Neural cell (in vitro differentiated cells): ENCODE measurements around the gene PPEF2. TPM values are rescaled to one million over a fixed set of nuclear protein-coding genes. Genes with fewer than 3 reads are reported as not detected.

Source experiments
- H2AFZ ChIP-seq: fragments of 200-600, 300-800 bp; sonication (generic), shearing (Covaris generic); 2 replicates; pipeline ENCODE4 v1.6.0; 2014; ENCODE audit warnings: low read depth, mild to moderate bottlenecking, antibody characterized with exemption, low read length, moderate library complexity
- H3F3A ChIP-seq: fragments of 200-600 bp; shearing (Covaris generic); 2 replicates; pipeline ENCODE4 v1.6.1; 2016; ENCODE audit warnings: mild to moderate bottlenecking, moderate library complexity, mixed read lengths, antibody characterized with exemption, low read length; ENCODE audit not compliant: insufficient read depth, poor library complexity, severe bottlenecking
- H3K27ac ChIP-seq: fragments of 200-600, 300-800 bp; sonication (generic), shearing (Covaris generic); 2 replicates; pipeline ENCODE4 v1.5.1; 2014; ENCODE audit warnings: mild to moderate bottlenecking, low read length, moderate library complexity
- H3K27me3 ChIP-seq: fragments of 300-800, 200-600 bp; sonication (generic), shearing (Covaris generic); 2 replicates; pipeline ENCODE4 v1.6.0; 2014; ENCODE audit warnings: mild to moderate bottlenecking, low read depth, low read length, moderate library complexity; ENCODE audit not compliant: insufficient read depth
- H3K36me3 ChIP-seq: fragments of 300-800, 200-600 bp; sonication (generic), shearing (Covaris generic); 2 replicates; pipeline ENCODE4 v1.5.1; 2014; ENCODE audit warnings: mild to moderate bottlenecking, antibody characterized with exemption, low read length, moderate library complexity; ENCODE audit not compliant: insufficient read depth
- H3K4me2 ChIP-seq: fragments of 300-800, 200-600 bp; sonication (generic), shearing (Covaris generic); 2 replicates; pipeline ENCODE4 v1.6.0; 2014; ENCODE audit warnings: mild to moderate bottlenecking, low read length
- H3K4me3 ChIP-seq: fragments of 300-800, 200-600 bp; sonication (generic), shearing (Covaris generic); 2 replicates; pipeline ENCODE4 v1.5.1; 2014; ENCODE audit warnings: mild to moderate bottlenecking, low read length, moderate library complexity
- H3K79me2 ChIP-seq: fragments of 200-600 bp; shearing (Covaris generic); replicated peaks from 2 replicates; pipeline ENCODE4 v1.6.0; 2014; ENCODE audit warnings: mild to moderate bottlenecking, low read length, moderate library complexity; ENCODE audit not compliant: insufficient read depth
- H3K9ac ChIP-seq: fragments of 300-800, 200-600 bp; sonication (generic), shearing (Covaris generic); 2 replicates; pipeline ENCODE4 v1.6.1; 2016; ENCODE audit warnings: mild to moderate bottlenecking, low read length, mixed read lengths
- H3K9me2 ChIP-seq: fragments of 200-600 bp; shearing (Covaris generic); 2 replicates; pipeline ENCODE4 v1.6.1; 2016; ENCODE audit warnings: mild to moderate bottlenecking, low read length, mixed read lengths; ENCODE audit not compliant: insufficient read depth
- H3K9me3 ChIP-seq: fragments of 200-600, 300-800 bp; sonication (generic), shearing (Covaris generic); 2 replicates; pipeline ENCODE4 v1.6.1; 2016; ENCODE audit warnings: mild to moderate bottlenecking, mixed run types, low read length, moderate library complexity, mixed read lengths
- H4K20me1 ChIP-seq: fragments of 200-600 bp; shearing (Covaris generic); 2 replicates; pipeline ENCODE4 v1.6.1; 2016; ENCODE audit warnings: mild to moderate bottlenecking, mixed run types; ENCODE audit not compliant: insufficient read depth
- EP300 ChIP-seq: fragments of 450-650 bp; conservative IDR thresholded peaks from 2 replicates; pipeline ENCODE4 v1.6.1; 2014; ENCODE audit warnings: antibody characterized with exemption, mild to moderate bottlenecking, moderate library complexity; ENCODE audit not compliant: poor library complexity, severe bottlenecking
- EZH2 ChIP-seq: fragments of 200-600, 300-800 bp; shearing (Covaris generic), sonication (generic); IDR thresholded peaks from 2 replicates; pipeline ENCODE4 v1.6.1; 2014; ENCODE audit warnings: antibody characterized with exemption, low read length, borderline replicate concordance, mild to moderate bottlenecking; ENCODE audit not compliant: insufficient read depth, poor library complexity, severe bottlenecking
- MXI1 ChIP-seq: fragments of 450-650 bp; conservative IDR thresholded peaks from 2 replicates; pipeline ENCODE4 v1.6.1; 2014; ENCODE audit warnings: antibody characterized with exemption, mild to moderate bottlenecking; ENCODE audit not compliant: poor library complexity, severe bottlenecking
- POLR2AphosphoS5 ChIP-seq: IDR thresholded peaks from 2 replicates; pipeline ENCODE4 v1.6.1; 2012
- RAD21 ChIP-seq: fragments of 450-650 bp; conservative IDR thresholded peaks from 2 replicates; pipeline ENCODE4 v1.6.1; 2014; ENCODE audit warnings: antibody characterized with exemption, mild to moderate bottlenecking, moderate library complexity
- SMC3 ChIP-seq: fragments of 450-650 bp; conservative IDR thresholded peaks from 2 replicates; pipeline ENCODE4 v1.6.1; 2014; ENCODE audit warnings: antibody characterized with exemption, mild to moderate bottlenecking, moderate library complexity; ENCODE audit not compliant: poor library complexity
- TAF1 ChIP-seq: IDR thresholded peaks from 2 replicates; pipeline ENCODE4 v1.6.1; 2012; ENCODE audit warnings: low read depth
- polyA plus RNA-seq: library from polyadenylated mRNA; depleted of rRNA; stranded (reverse); fragments of >200 nt; gene quantifications from 2 replicates; pipeline ENCODE4 v1.2.3, GENCODE V29; 2014
- TF ChIP-seq, protein P1 (sequence below): IDR thresholded peaks from 2 replicates; pipeline ENCODE4 v1.6.1; 2012; ENCODE audit warnings: borderline replicate concordance
- TF ChIP-seq, protein P2 (sequence below): fragments of 450-650 bp; IDR thresholded peaks from 2 replicates; pipeline ENCODE4 v1.5.1; 2014; ENCODE audit warnings: antibody characterized with exemption, mild to moderate bottlenecking, moderate library complexity; ENCODE audit not compliant: poor library complexity, severe bottlenecking

Gene PPEF2
- polyA plus RNA-seq, 1 donor from 2014 or later: 0.28 TPM

DNA sequence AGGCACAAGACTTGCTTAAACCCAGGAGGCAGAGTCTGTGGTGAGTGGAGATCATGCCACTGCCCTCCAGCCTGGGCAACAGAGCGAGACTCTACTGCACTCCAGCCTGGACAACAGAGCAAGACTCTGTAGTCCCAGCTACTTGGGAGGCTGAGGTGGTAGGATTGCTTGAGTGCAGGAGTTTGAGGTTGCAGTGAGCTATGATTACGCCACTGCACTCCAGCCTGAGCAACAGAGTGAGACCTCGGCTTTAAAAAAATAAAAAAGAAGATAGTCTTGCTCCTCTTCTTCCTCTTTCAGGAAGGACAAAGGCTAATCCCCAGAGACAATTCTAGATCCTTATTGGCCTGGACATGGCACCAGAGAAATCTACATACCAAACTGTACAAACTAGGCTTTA, 5.7 kb upstream of the PPEF2 start:
- no peak overlapping the region for H2AFZ ChIP-seq
- no peaks in the 10 kb centered on the region for H3K79me2 ChIP-seq
- H3K9ac ChIP-seq: no peak overlapping the region
- no peaks in the 10 kb centered on the region for H4K20me1 ChIP-seq
- no peaks in the 10 kb centered on the region for H3K36me3 ChIP-seq
- no peak overlapping the region for H3K27ac ChIP-seq
- H3K4me3 ChIP-seq: no peak overlapping the region
- H3K27me3 ChIP-seq: no peaks in the 10 kb centered on the region
- H3K9me2 ChIP-seq: no peaks in the 10 kb centered on the region
- H3K9me3 ChIP-seq: no peaks in the 10 kb centered on the region
- no peak overlapping the region for H3K4me2 ChIP-seq
- H3F3A ChIP-seq: no peaks in the 10 kb centered on the region
- TF ChIP-seq TAF1: no peak

DNA sequence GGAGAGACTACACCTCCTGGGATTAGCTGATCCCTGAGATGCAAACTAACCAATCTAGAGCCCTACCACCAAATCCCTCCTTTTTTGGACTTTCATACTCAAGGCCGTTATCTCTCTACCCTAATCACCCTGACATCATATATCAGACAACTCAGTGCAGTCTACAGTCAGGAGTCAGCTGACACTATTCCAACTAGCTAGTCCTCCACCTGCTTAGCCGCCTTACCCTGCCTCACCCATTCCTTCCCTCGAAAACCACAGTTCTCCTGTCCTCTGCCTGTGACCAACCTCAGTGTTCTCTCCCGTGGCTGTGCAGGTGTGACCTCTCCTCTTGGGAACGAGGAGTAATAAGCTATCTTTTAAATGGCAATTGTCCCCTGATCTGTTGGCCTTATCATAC, 1.8 kb upstream of the PPEF2 start:
- Histone ChIP-seq H3K36me3 (no peaks in the 10 kb centered on the region), H3K9me3 (no peaks in the 10 kb centered on the region), H3K79me2 (no peaks in the 10 kb centered on the region), H3F3A (no peaks in the 10 kb centered on the region), H3K27me3 (no peaks in the 10 kb centered on the region), H3K9me2 (no peaks in the 10 kb centered on the region), H3K9ac (no peak overlapping the region), H2AFZ (no peak overlapping the region), H3K4me2 (no peak overlapping the region), H4K20me1 (no peaks in the 10 kb centered on the region), H3K4me3 (no peak overlapping the region), H3K27ac (no peak overlapping the region)
- TF ChIP-seq RAD21 (no peak), EP300 (no peak), TAF1 (no peak), POLR2AphosphoS5 (no peak)

DNA sequence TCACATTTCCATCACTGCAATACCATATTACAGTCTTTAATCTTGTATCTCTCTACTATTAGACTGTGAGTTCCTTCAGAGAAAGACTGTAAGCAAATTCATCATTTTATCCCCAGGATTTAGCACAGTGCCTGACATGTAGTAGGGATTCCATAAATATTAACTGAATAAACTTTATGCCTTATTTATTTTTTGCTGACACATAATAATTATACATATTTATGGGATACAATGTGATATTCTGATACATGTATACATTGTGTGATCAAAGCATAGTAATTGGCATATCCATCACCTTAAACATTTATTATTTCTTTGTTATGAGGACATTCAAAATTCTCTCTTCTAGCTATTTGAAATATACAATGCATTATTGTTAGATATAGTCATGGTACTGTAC, 3.7 kb downstream of the PPEF2 start:
- no peaks in the 10 kb centered on the region for H3K36me3 ChIP-seq
- H3K27ac ChIP-seq: no peak overlapping the region
- H3K4me3 ChIP-seq: no peak overlapping the region
- H3F3A ChIP-seq: no peaks in the 10 kb centered on the region
- no peaks in the 10 kb centered on the region for H3K9me3 ChIP-seq
- H3K79me2 ChIP-seq: no peaks in the 10 kb centered on the region
- no peak overlapping the region for H3K9ac ChIP-seq
- no peaks in the 10 kb centered on the region for H3K27me3 ChIP-seq
- H2AFZ ChIP-seq: no peak overlapping the region
- TF ChIP-seq, protein P1, sequence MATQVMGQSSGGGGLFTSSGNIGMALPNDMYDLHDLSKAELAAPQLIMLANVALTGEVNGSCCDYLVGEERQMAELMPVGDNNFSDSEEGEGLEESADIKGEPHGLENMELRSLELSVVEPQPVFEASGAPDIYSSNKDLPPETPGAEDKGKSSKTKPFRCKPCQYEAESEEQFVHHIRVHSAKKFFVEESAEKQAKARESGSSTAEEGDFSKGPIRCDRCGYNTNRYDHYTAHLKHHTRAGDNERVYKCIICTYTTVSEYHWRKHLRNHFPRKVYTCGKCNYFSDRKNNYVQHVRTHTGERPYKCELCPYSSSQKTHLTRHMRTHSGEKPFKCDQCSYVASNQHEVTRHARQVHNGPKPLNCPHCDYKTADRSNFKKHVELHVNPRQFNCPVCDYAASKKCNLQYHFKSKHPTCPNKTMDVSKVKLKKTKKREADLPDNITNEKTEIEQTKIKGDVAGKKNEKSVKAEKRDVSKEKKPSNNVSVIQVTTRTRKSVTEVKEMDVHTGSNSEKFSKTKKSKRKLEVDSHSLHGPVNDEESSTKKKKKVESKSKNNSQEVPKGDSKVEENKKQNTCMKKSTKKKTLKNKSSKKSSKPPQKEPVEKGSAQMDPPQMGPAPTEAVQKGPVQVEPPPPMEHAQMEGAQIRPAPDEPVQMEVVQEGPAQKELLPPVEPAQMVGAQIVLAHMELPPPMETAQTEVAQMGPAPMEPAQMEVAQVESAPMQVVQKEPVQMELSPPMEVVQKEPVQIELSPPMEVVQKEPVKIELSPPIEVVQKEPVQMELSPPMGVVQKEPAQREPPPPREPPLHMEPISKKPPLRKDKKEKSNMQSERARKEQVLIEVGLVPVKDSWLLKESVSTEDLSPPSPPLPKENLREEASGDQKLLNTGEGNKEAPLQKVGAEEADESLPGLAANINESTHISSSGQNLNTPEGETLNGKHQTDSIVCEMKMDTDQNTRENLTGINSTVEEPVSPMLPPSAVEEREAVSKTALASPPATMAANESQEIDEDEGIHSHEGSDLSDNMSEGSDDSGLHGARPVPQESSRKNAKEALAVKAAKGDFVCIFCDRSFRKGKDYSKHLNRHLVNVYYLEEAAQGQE: no peak
- TF ChIP-seq TAF1: no peak
- no peak for TF ChIP-seq SMC3
- no peak for TF ChIP-seq EZH2
- TF ChIP-seq POLR2AphosphoS5: no peak
- TF ChIP-seq MXI1: no peak
- TF ChIP-seq RAD21: no peak
- TF ChIP-seq, protein P2, sequence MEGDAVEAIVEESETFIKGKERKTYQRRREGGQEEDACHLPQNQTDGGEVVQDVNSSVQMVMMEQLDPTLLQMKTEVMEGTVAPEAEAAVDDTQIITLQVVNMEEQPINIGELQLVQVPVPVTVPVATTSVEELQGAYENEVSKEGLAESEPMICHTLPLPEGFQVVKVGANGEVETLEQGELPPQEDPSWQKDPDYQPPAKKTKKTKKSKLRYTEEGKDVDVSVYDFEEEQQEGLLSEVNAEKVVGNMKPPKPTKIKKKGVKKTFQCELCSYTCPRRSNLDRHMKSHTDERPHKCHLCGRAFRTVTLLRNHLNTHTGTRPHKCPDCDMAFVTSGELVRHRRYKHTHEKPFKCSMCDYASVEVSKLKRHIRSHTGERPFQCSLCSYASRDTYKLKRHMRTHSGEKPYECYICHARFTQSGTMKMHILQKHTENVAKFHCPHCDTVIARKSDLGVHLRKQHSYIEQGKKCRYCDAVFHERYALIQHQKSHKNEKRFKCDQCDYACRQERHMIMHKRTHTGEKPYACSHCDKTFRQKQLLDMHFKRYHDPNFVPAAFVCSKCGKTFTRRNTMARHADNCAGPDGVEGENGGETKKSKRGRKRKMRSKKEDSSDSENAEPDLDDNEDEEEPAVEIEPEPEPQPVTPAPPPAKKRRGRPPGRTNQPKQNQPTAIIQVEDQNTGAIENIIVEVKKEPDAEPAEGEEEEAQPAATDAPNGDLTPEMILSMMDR: no peak
- TF ChIP-seq EP300: no peak
- H3K4me2 ChIP-seq: no peak overlapping the region
- H4K20me1 ChIP-seq: no peaks in the 10 kb centered on the region
- no peaks in the 10 kb centered on the region for H3K9me2 ChIP-seq
